GM19395 (cell line): ENCODE measurements around the gene RNF44.
A peak's percentile ranks its signal among the peaks of the same experiment; 100 is the strongest.

Source experiments
- ATAC-seq: cut with Tn5 transposase; IDR thresholded peaks from one replicate; pipeline ENCODE4 v1.9.1; 2021; ENCODE audit warnings: mild to moderate bottlenecking, moderate library complexity; ENCODE audit not compliant: unreplicated experiment

RNF44 gene

GRCh38 chr5:176485176-176485575, 52.0 kb downstream of the RNF44 start:
- no peak for ATAC-seq

- ATAC-seq: peak; percentile 82
Observed at GRCh38 chr5:176481711-176482110, 55.5 kb downstream of the RNF44 start.
